WTC11 (cell line): ENCODE data around the gene CRACR2A. TPM values are rescaled to one million over a fixed set of nuclear protein-coding genes. Genes with fewer than 3 reads are reported as not detected.

ENCODE experiments used
- ATAC-seq: fragments of 200-7000 bp; cut with Tn5 transposase; 2 replicates; pipeline ENCODE4 v1.10.0; 2021; ENCODE audit warnings: mild to moderate bottlenecking, moderate library complexity
- CTCF ChIA-PET: fragments of 300-600 bp; sonication (Branson Sonifier 250); formaldehyde crosslinking; loops from one replicate; lab custom pipeline; 2021; ENCODE audit warnings: antibody characterized with exemption; lab: Charles Lee
- POLR2A ChIA-PET: fragments of 350-600 bp; sonication (Branson Sonifier 250); formaldehyde crosslinking; loops from one replicate; lab custom pipeline; 2021; ENCODE audit warnings: antibody characterized with exemption; lab: Charles Lee
- DNase-seq: peaks from one replicate; pipeline ENCODE4 v3.0.0; 2021; ENCODE audit warnings: low spot score
- H3K27ac Mint-ChIP-seq: 2 replicates; pipeline ENCODE4 v1.8.0; 2021; ENCODE audit warnings: mixed read lengths
- H3K27me3 Mint-ChIP-seq: 2 replicates; pipeline ENCODE4 v1.8.0; 2021; ENCODE audit warnings: low read depth, mild to moderate bottlenecking, moderate library complexity, mixed read lengths
- H3K36me3 Mint-ChIP-seq: 2 replicates; pipeline ENCODE4 v1.8.0; 2021; ENCODE audit warnings: mixed read lengths
- H3K4me1 Mint-ChIP-seq: 2 replicates; pipeline ENCODE4 v1.8.0; 2022; ENCODE audit warnings: mixed read lengths
- H3K4me3 Mint-ChIP-seq: 2 replicates; pipeline ENCODE4 v1.8.0; 2021; ENCODE audit warnings: mild to moderate bottlenecking, moderate library complexity, mixed read lengths
- H3K9me3 Mint-ChIP-seq: 2 replicates; pipeline ENCODE4 v1.8.0; 2021; ENCODE audit warnings: mixed read lengths
- CBFB ChIP-seq: sonication (generic); formaldehyde crosslinking; IDR thresholded peaks from 2 replicates; pipeline ENCODE4 v1.8.1; 2022; ENCODE audit warnings: mild to moderate bottlenecking, low read depth, missing genetic modification reagents
- EMX1 ChIP-seq: fragments of 250-450 bp; sonication (Bioruptor Pico); IDR thresholded peaks from 2 replicates; pipeline ENCODE4 v1.8.0; 2021; ENCODE audit warnings: mild to moderate bottlenecking
- GTF2I ChIP-seq: fragments of 250-450 bp; sonication (Bioruptor Pico); conservative IDR thresholded peaks from 2 replicates; pipeline ENCODE4 v1.4.0; 2021; ENCODE audit warnings: mild to moderate bottlenecking
- JUN ChIP-seq: sonication (generic); formaldehyde crosslinking; IDR thresholded peaks from 2 replicates; pipeline ENCODE4 v1.8.0; 2023; ENCODE audit warnings: mild to moderate bottlenecking, missing genetic modification reagents
- KAT7 ChIP-seq: sonication (generic); formaldehyde crosslinking; IDR thresholded peaks from 2 replicates; pipeline ENCODE4 v1.8.1; 2023; ENCODE audit warnings: missing genetic modification reagents, mild to moderate bottlenecking, borderline replicate concordance
- SMAD3 ChIP-seq: sonication (generic); formaldehyde crosslinking; IDR thresholded peaks from 2 replicates; pipeline ENCODE4 v1.8.0; 2022; ENCODE audit warnings: missing genetic modification reagents, mild to moderate bottlenecking, borderline replicate concordance
- SMAD4 ChIP-seq: sonication (generic); formaldehyde crosslinking; IDR thresholded peaks from 2 replicates; pipeline ENCODE4 v1.8.0; 2022; ENCODE audit warnings: mild to moderate bottlenecking, missing genetic modification reagents
- SOX15 ChIP-seq: fragments of 250-450 bp; sonication (Bioruptor Pico); IDR thresholded peaks from 2 replicates; pipeline ENCODE4 v1.9.0; 2021; ENCODE audit warnings: mild to moderate bottlenecking
- TEAD4 ChIP-seq: sonication (generic); formaldehyde crosslinking; IDR thresholded peaks from 2 replicates; pipeline ENCODE4 v1.8.0; 2022; ENCODE audit warnings: mild to moderate bottlenecking, missing genetic modification reagents
- ZNF121 ChIP-seq: sonication (generic); formaldehyde crosslinking; IDR thresholded peaks from 2 replicates; pipeline ENCODE4 v1.8.0; 2023; ENCODE audit warnings: missing genetic modification reagents
- ZNF317 ChIP-seq: sonication (generic); formaldehyde crosslinking; IDR thresholded peaks from 2 replicates; pipeline ENCODE4 v1.8.1; 2023; ENCODE audit warnings: low read depth, mild to moderate bottlenecking, moderate library complexity, missing genetic modification reagents, borderline replicate concordance
- ZNF396 ChIP-seq: fragments of 250-450 bp; sonication (Bioruptor Pico); IDR thresholded peaks from 2 replicates; pipeline ENCODE4 v1.8.0; 2021; ENCODE audit warnings: mild to moderate bottlenecking, moderate library complexity, borderline replicate concordance
- total RNA-seq: library from RNA; stranded (reverse); gene quantifications from 3 replicates; pipeline ENCODE4 v1.2.3, GENCODE V29; 2021
- TF ChIP-seq, protein P1 (sequence below): fragments of 250-450 bp; sonication (Bioruptor Pico); IDR thresholded peaks from 2 replicates; pipeline ENCODE4 v1.9.0; 2021; ENCODE audit warnings: moderate library complexity, mild to moderate bottlenecking, inconsistent platforms, borderline replicate concordance
- TF ChIP-seq, protein P2 (sequence below): sonication (generic); formaldehyde crosslinking; IDR thresholded peaks from 2 replicates; pipeline ENCODE4 v1.8.1; 2023; ENCODE audit warnings: mild to moderate bottlenecking, missing genetic modification reagents, moderate library complexity
- TF ChIP-seq, protein P3 (sequence below): sonication (generic); formaldehyde crosslinking; IDR thresholded peaks from 2 replicates; pipeline ENCODE4 v1.8.0; 2023; ENCODE audit warnings: mild to moderate bottlenecking, missing genetic modification reagents
- TF ChIP-seq, protein P4 (sequence below): sonication (generic); formaldehyde crosslinking; conservative IDR thresholded peaks from 2 replicates; pipeline ENCODE4 v1.8.1; 2023; ENCODE audit warnings: mild to moderate bottlenecking, low read depth, missing genetic modification reagents, moderate library complexity
- TF ChIP-seq, protein P5 (sequence below): fragments of 250-450 bp; sonication (Bioruptor Pico); conservative IDR thresholded peaks from 2 replicates; pipeline ENCODE4 v1.9.0; 2021; ENCODE audit warnings: mild to moderate bottlenecking
- TF ChIP-seq, protein P6 (sequence below): sonication (generic); formaldehyde crosslinking; IDR thresholded peaks from 2 replicates; pipeline ENCODE4 v1.8.1; 2023; ENCODE audit warnings: mild to moderate bottlenecking, missing genetic modification reagents, moderate library complexity
- TF ChIP-seq, protein P7 (sequence below): fragments of 250-450 bp; sonication (Bioruptor Pico); IDR thresholded peaks from 2 replicates; pipeline ENCODE4 v2.1.2; 2022; ENCODE audit warnings: mild to moderate bottlenecking, moderate library complexity
- TF ChIP-seq, protein P8 (sequence below): fragments of 250-450 bp; sonication (Bioruptor Pico); IDR thresholded peaks from 2 replicates; pipeline ENCODE4 v1.9.0; 2021; ENCODE audit warnings: mild to moderate bottlenecking

CRACR2A gene
- total RNA-seq, 1 experiment from 2014 or later: 2.6 TPM

DNA sequence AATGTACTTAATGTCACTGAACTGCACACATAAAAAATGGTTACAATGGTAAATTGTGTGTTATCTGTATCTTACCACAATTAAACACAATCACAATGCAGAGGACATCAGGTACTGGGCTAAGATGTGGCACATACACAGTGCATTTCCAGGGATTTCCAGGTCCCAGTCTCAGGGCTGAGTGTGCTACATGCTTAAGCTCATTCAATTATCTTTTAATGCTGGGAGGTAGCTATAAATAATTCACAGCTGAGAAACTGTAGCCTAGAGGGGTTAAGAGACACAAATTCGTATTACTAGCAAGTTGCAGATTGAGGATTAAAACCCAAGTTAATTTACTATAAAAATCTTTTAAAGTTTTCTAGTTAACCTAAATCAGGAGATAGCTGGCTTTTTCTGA, 67.1 kb downstream of the CRACR2A start:
- no peak overlapping the region for H3K4me3 Mint-ChIP-seq
- no peaks in the 10 kb centered on the region for H3K27me3 Mint-ChIP-seq
- no peak for TF ChIP-seq JUN (CRISPR knock-in tag)
- TF ChIP-seq SMAD3 (CRISPR knock-in tag): no peak
- TF ChIP-seq ZNF396: no peak
- no peaks in the 10 kb centered on the region for H3K36me3 Mint-ChIP-seq
- ChIA-PET POLR2A (interaction anchor here (1.1 kb wide), 1 partner anchor 19 kb away, joined by 4 read pairs; no protein-coding TSS in a partner anchor), CTCF (interaction anchor here (1.1 kb wide), 1 partner anchor 118 kb away, joined by 3 read pairs; no protein-coding TSS in a partner anchor)
- no peak overlapping the region for H3K27ac Mint-ChIP-seq
- H3K9me3 Mint-ChIP-seq: peaks cover 20% of the 10 kb centered on the region
- ATAC-seq (no peak), DNase-seq (no peak)
- H3K4me1 Mint-ChIP-seq: no peaks in the 10 kb centered on the region

DNA sequence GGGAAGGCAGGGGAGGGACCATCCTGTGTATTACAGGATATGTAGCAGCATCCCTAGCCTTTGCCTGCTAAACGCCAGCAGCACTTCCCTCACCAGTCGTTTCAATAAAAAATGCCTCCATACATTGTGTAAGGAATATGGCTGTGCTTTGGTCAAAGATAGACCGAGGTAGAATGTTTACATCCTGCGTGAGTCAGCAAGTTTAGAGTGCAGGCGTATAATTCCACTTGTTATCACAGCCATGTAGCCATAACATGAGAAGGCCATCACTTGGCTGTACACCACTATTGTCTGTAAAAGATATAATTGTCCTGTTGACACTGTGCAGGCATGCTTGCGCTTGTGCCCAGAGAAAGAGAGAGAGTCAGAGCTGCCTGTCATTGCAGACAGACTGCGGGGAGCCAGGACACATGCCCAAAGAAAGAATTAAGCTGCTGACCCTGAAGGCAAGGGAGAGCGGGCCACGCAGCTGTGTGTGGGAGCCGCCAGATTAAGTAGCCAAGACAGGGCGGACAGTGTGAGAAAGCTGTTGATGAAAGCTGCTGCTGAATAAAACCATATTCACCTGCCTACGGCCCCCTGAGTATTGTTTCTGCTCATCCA, 68.4 kb downstream of the CRACR2A start:
- TF ChIP-seq, protein P1, sequence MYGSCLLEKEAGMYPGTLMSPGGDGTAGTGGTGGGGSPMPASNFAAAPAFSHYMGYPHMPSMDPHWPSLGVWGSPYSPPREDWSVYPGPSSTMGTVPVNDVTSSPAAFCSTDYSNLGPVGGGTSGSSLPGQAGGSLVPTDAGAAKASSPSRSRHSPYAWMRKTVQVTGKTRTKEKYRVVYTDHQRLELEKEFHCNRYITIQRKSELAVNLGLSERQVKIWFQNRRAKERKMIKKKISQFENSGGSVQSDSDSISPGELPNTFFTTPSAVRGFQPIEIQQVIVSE: no peak
- no peak for TF ChIP-seq SOX15 (CRISPR knock-in tag)
- TF ChIP-seq TEAD4 (CRISPR knock-in tag): no peak
- TF ChIP-seq, protein P2, sequence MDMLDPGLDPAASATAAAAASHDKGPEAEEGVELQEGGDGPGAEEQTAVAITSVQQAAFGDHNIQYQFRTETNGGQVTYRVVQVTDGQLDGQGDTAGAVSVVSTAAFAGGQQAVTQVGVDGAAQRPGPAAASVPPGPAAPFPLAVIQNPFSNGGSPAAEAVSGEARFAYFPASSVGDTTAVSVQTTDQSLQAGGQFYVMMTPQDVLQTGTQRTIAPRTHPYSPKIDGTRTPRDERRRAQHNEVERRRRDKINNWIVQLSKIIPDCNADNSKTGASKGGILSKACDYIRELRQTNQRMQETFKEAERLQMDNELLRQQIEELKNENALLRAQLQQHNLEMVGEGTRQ (CRISPR knock-in tag): no peak
- TF ChIP-seq, protein P3, sequence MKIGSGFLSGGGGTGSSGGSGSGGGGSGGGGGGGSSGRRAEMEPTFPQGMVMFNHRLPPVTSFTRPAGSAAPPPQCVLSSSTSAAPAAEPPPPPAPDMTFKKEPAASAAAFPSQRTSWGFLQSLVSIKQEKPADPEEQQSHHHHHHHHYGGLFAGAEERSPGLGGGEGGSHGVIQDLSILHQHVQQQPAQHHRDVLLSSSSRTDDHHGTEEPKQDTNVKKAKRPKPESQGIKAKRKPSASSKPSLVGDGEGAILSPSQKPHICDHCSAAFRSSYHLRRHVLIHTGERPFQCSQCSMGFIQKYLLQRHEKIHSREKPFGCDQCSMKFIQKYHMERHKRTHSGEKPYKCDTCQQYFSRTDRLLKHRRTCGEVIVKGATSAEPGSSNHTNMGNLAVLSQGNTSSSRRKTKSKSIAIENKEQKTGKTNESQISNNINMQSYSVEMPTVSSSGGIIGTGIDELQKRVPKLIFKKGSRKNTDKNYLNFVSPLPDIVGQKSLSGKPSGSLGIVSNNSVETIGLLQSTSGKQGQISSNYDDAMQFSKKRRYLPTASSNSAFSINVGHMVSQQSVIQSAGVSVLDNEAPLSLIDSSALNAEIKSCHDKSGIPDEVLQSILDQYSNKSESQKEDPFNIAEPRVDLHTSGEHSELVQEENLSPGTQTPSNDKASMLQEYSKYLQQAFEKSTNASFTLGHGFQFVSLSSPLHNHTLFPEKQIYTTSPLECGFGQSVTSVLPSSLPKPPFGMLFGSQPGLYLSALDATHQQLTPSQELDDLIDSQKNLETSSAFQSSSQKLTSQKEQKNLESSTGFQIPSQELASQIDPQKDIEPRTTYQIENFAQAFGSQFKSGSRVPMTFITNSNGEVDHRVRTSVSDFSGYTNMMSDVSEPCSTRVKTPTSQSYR (CRISPR knock-in tag): no peak
- TF ChIP-seq SMAD4: no peak
- TF ChIP-seq, protein P4, sequence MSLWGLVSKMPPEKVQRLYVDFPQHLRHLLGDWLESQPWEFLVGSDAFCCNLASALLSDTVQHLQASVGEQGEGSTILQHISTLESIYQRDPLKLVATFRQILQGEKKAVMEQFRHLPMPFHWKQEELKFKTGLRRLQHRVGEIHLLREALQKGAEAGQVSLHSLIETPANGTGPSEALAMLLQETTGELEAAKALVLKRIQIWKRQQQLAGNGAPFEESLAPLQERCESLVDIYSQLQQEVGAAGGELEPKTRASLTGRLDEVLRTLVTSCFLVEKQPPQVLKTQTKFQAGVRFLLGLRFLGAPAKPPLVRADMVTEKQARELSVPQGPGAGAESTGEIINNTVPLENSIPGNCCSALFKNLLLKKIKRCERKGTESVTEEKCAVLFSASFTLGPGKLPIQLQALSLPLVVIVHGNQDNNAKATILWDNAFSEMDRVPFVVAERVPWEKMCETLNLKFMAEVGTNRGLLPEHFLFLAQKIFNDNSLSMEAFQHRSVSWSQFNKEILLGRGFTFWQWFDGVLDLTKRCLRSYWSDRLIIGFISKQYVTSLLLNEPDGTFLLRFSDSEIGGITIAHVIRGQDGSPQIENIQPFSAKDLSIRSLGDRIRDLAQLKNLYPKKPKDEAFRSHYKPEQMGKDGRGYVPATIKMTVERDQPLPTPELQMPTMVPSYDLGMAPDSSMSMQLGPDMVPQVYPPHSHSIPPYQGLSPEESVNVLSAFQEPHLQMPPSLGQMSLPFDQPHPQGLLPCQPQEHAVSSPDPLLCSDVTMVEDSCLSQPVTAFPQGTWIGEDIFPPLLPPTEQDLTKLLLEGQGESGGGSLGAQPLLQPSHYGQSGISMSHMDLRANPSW (CRISPR knock-in tag): no peak
- TF ChIP-seq, protein P5, sequence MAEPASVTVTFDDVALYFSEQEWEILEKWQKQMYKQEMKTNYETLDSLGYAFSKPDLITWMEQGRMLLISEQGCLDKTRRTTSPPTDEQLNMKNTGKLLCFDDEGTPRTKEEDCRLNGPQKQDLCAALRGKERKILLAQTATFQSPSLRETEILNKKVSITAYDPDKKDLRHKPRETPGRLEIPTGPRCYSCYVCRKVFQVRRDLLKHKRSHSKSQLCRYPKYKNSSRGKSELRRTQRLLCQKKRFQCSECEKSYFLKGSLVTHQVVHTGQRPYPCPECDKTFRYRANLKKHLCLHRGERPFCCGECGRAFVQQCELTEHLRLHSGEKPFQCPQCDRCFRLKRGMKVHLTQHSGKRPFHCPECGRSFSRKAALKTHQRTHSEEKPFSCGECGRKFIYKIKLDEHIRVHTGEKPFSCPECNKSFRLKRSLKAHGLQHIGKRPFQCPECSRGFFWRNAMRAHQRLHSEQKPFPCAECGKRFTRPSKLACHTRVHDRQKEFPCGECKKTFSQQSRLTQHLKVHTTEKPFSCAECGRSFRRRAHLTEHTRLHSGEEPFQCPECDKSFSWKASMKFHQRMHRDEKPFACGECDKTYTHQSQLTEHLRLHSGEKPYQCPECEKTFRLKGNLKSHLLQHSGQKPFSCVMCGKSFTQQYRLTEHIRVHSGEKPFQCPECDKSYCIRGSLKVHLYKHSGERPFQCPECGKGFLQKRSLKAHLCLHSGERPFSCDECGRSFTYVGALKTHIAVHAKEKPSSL (CRISPR knock-in tag): no peak
- TF ChIP-seq, protein P6, sequence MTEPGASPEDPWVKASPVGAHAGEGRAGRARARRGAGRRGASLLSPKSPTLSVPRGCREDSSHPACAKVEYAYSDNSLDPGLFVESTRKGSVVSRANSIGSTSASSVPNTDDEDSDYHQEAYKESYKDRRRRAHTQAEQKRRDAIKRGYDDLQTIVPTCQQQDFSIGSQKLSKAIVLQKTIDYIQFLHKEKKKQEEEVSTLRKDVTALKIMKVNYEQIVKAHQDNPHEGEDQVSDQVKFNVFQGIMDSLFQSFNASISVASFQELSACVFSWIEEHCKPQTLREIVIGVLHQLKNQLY (CRISPR knock-in tag): no peak
- TF ChIP-seq, protein P7, sequence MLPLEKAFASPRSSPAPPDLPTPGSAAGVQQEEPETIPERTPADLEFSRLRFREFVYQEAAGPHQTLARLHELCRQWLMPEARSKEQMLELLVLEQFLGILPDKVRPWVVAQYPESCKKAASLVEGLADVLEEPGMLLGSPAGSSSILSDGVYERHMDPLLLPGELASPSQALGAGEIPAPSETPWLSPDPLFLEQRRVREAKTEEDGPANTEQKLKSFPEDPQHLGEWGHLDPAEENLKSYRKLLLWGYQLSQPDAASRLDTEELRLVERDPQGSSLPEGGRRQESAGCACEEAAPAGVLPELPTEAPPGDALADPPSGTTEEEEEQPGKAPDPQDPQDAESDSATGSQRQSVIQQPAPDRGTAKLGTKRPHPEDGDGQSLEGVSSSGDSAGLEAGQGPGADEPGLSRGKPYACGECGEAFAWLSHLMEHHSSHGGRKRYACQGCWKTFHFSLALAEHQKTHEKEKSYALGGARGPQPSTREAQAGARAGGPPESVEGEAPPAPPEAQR (CRISPR knock-in tag): no peak
- TF ChIP-seq ZNF317 (CRISPR knock-in tag): no peak
- TF ChIP-seq EMX1: no peak
- TF ChIP-seq GTF2I (CRISPR knock-in tag): no peak
- no peak for TF ChIP-seq ZNF121
- no peak for TF ChIP-seq KAT7 (CRISPR knock-in tag)
- TF ChIP-seq, protein P8, sequence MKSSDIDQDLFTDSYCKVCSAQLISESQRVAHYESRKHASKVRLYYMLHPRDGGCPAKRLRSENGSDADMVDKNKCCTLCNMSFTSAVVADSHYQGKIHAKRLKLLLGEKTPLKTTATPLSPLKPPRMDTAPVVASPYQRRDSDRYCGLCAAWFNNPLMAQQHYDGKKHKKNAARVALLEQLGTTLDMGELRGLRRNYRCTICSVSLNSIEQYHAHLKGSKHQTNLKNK: no peak
- TF ChIP-seq CBFB (CRISPR knock-in tag): no peak
- ATAC-seq (no peak), DNase-seq (no peak)
- H3K4me3 Mint-ChIP-seq: no peak overlapping the region
- POLR2A ChIA-PET: no interaction called here
- H3K36me3 Mint-ChIP-seq: no peaks in the 10 kb centered on the region
- CTCF ChIA-PET: interaction anchor here (1.1 kb wide), 1 partner anchor 119 kb away, joined by 3 read pairs; no protein-coding TSS in a partner anchor
- no peak overlapping the region for H3K27ac Mint-ChIP-seq
- H3K4me1 Mint-ChIP-seq: no peaks in the 10 kb centered on the region
- H3K27me3 Mint-ChIP-seq: no peaks in the 10 kb centered on the region
- H3K9me3 Mint-ChIP-seq: peaks cover 11% of the 10 kb centered on the region; the same call in 1 of the 2 replicates
